Sigmoid colon (tissue), 7 donors: ENCODE measurements around the gene C13orf46. TPM values are rescaled to one million over a fixed set of nuclear protein-coding genes. Genes with fewer than 3 reads are reported as not detected.

Source experiments
- DNase-seq: peaks from one replicate; pipeline ENCODE4 v3.0.0-alpha.2; 2019
- H3K27ac ChIP-seq, 4 donors: fragments of 200-600 bp; sonication (generic); one replicate each; pipeline ENCODE4 v1.5.1; 2016 to 2019; ENCODE audit warnings: mild to moderate bottlenecking in 1 of 4
- H3K27me3 ChIP-seq, 3 donors: fragments of 200-600 bp; sonication (generic); one replicate each; pipeline ENCODE4 v1.5.1; 2019; ENCODE audit warnings: mild to moderate bottlenecking in 1 of 3
- H3K36me3 ChIP-seq, 4 donors: fragments of 200-600 bp; sonication (generic); one replicate each; pipeline ENCODE4 v1.5.1; 2016 to 2019
- H3K4me1 ChIP-seq, 4 donors: fragments of 200-600 bp; sonication (generic); one replicate each; pipeline ENCODE4 v1.5.1; 2017 to 2019
- H3K4me3 ChIP-seq, 4 donors: fragments of 200-600 bp; sonication (generic); one replicate each; pipeline ENCODE4 v1.5.1; 2017 to 2019; ENCODE audit warnings: mild to moderate bottlenecking in 2 of 4, moderate library complexity in 1 of 4
- H3K9me3 ChIP-seq, 4 donors: fragments of 200-600 bp in 3 of 4; sonication (generic) in 3 of 4; one replicate each; pipeline versions ENCODE4 v1.5.1 to v1.6.1; 2013 to 2019
- CTCF ChIP-seq, 4 experiments: fragments of 450-650 bp in 3 of 4; fragments of 200-600 bp in 1 of 4; IDR thresholded peaks; one replicate each; pipeline ENCODE4 v1.5.1; 2016 to 2019; ENCODE audit warnings: antibody characterized with exemption in 4 of 4, mild to moderate bottlenecking in 3 of 4, moderate library complexity in 2 of 4
- EP300 ChIP-seq, 4 donors: sonication (generic); formaldehyde crosslinking; IDR thresholded peaks; one replicate each; pipeline ENCODE4 v1.6.1; 2017; ENCODE audit warnings: antibody characterized with exemption in 4 of 4
- POLR2A ChIP-seq, 2 donors: fragments of 450-650 bp; IDR thresholded peaks; one replicate each; pipeline ENCODE4 v1.6.1; 2016; ENCODE audit warnings: antibody characterized with exemption in 2 of 2, mild to moderate bottlenecking in 2 of 2, moderate library complexity in 2 of 2
- POLR2AphosphoS5 ChIP-seq, 4 donors: sonication (generic); formaldehyde crosslinking; IDR thresholded peaks; one replicate each; pipeline ENCODE4 v1.6.1; 2017; ENCODE audit warnings: antibody characterized with exemption in 4 of 4
- WGBS, 2 donors: extraction: QIAGEN DNeasy Blood & Tissue Kit; methylation state at CpG; one replicate each; pipeline ENCODE4 v1.1.7; 2013; 5-methylcytosine and 5-hydroxymethylcytosine counted together
- intact Hi-C: fragments of 100-400 bp; cut with DNase I; formaldehyde crosslinking; loops from one replicate; pipeline ENCODE4 v1.15.1; 2023
- polyA plus RNA-seq, 3 donors: library from polyadenylated mRNA; stranded (reverse); fragments of 200-250 nt; gene quantifications; one replicate each; pipeline ENCODE4 v1.2.3, GENCODE V29; 2013
- total RNA-seq, 4 donors: library from RNA; depleted of rRNA; stranded (reverse); fragments of >200 nt; gene quantifications; one replicate each; pipeline ENCODE4 v1.1.0, GENCODE V29; 2016
- donor health status: healthy with polysubstance abuse.
- donor health status: Bipolar disorder and iron deficiency.
- donor health status: healthy.

The C13orf46 gene
- total and polyA plus RNA-seq, 7 donors = 0.23 to 11.9 (median 0.81) TPM; not detected in 2

GRCh38 chr13:113996081-113996911 lies 22.4 kb upstream of the C13orf46 start:
- H3K27me3 ChIP-seq = no peaks in the 10 kb centered on the region
- H3K4me1 ChIP-seq = peaks cover 0 to 10% (median 0%) of the 10 kb centered on the region in 4 donors
- intact Hi-C loops = no loop called here
- DNase-seq = no peak
- peaks cover 3 to 55% (median 16%) of the 10 kb centered on the region in 4 donors for H3K36me3 ChIP-seq
- TF ChIP-seq POLR2AphosphoS5 (IDR thresholded peaks at IDR 0.05) = no peak
- no peak for TF ChIP-seq EP300 (IDR thresholded peaks at IDR 0.05)
- no peak for TF ChIP-seq POLR2A (IDR thresholded peaks at IDR 0.05)
- no peak for TF ChIP-seq CTCF (IDR thresholded peaks at IDR 0.05)
- H3K4me3 ChIP-seq = no peak overlapping the region
- no peak overlapping the region for H3K27ac ChIP-seq
- no peaks in the 10 kb centered on the region for H3K9me3 ChIP-seq
- 91 to 96% methylated on average over 38 of the region's 38 CpGs for WGBS, 2 donors

DNA sequence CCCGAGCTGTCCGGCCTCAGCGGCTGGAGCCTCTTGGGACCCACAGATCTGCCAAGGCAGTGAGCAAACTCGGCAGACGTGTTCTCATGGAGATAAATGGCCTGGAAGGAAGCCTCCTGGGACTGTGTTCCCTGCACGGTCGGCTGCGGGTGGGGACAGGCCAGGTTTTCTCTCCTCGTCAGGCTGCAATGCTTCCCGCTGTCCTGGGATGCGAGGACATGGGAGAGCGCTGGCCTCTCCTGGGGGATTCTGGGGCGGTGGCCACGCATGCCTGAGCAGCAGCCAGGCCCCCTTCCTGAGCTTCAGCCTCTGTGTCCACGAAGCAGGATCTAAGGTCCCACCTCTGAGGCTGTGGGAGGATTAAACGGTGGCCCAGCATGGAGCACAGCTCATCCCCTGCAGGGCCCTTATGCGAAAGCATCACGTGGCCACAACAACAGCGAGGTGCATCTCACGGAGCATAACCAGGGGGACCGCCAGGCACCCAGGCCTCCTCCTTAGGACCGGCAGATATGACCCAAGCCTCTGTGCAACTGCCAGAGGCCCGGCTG lies 21.2 kb upstream of the C13orf46 start:
- Histone ChIP-seq H3K27me3 (no peaks in the 10 kb centered on the region), H3K36me3 (peaks cover 3 to 64% (median 21%) of the 10 kb centered on the region in 4 donors), H3K9me3 (no peaks in the 10 kb centered on the region), H3K27ac (no peak overlapping the region), H3K4me3 (no peak overlapping the region), H3K4me1 (peaks cover 0 to 10% (median 0%) of the 10 kb centered on the region in 4 donors)
- TF ChIP-seq POLR2A (IDR thresholded peaks at IDR 0.05) = no peak
- no peak for TF ChIP-seq POLR2AphosphoS5 (IDR thresholded peaks at IDR 0.05)
- TF ChIP-seq CTCF (IDR thresholded peaks at IDR 0.05) = no peak
- TF ChIP-seq EP300 (IDR thresholded peaks at IDR 0.05) = no peak
- 90 to 92% methylated on average over 23 of the region's 23 CpGs for WGBS, 2 donors
- intact Hi-C loops = no loop called here
- no peak for DNase-seq

- no peak for DNase-seq
- Histone ChIP-seq H3K27me3 (no peaks in the 10 kb centered on the region), H3K27ac (no peak overlapping the region), H3K36me3 (peaks cover 3 to 62% (median 23%) of the 10 kb centered on the region in 4 donors), H3K4me3 (no peak overlapping the region), H3K9me3 (no peaks in the 10 kb centered on the region), H3K4me1 (no peaks in the 10 kb centered on the region)
- TF ChIP-seq POLR2AphosphoS5 (IDR thresholded peaks at IDR 0.05) = no peak
- no peak for TF ChIP-seq POLR2A (IDR thresholded peaks at IDR 0.05)
- TF ChIP-seq EP300 (IDR thresholded peaks at IDR 0.05) = no peak
- TF ChIP-seq CTCF (IDR thresholded peaks at IDR 0.05) = no peak
- 95 to 96% methylated on average over 21 of the region's 21 CpGs for WGBS, 2 donors
- intact Hi-C loops = no loop called here
Measured at GRCh38 chr13:113992276-113993005, 18.6 kb upstream of the C13orf46 start.

- Histone ChIP-seq H3K4me3 (no peak overlapping the region), H3K36me3 (peaks cover 3 to 59% (median 23%) of the 10 kb centered on the region in 4 donors), H3K27me3 (no peaks in the 10 kb centered on the region), H3K4me1 (no peaks in the 10 kb centered on the region), H3K9me3 (no peaks in the 10 kb centered on the region), H3K27ac (no peak overlapping the region)
- no peak for DNase-seq
- 90 to 93% methylated on average over 11 of the region's 11 CpGs for WGBS, 2 donors
- intact Hi-C loops = no loop called here
- TF ChIP-seq POLR2A (IDR thresholded peaks at IDR 0.05) (no peak), EP300 (IDR thresholded peaks at IDR 0.05) (no peak), CTCF (IDR thresholded peaks at IDR 0.05) (no peak), POLR2AphosphoS5 (IDR thresholded peaks at IDR 0.05) (no peak)
Measured at GRCh38 chr13:113991676-113992179, 17.9 kb upstream of the C13orf46 start.
